ENCODE measurements around the gene PCDHB5.

GRCh38 chr5:141105350-141105749, 29.7 kb upstream of the PCDHB5 start:
- TF ChIP-seq CTCF (IDR thresholded peaks at IDR 0.05): no peak
- TF ChIP-seq POLR2A (IDR thresholded peaks at IDR 0.05): no peak
